ES-I3 (cell line): ENCODE results near the gene IGFALS.

Source experiments
- H3K36me3 ChIP-seq: 2 replicates; pipeline ENCODE4 v1.6.1; 2013; ENCODE audit warnings: mild to moderate bottlenecking, low read length, control low read depth, moderate library complexity; ENCODE audit not compliant: insufficient read depth
- H3K4me1 ChIP-seq: 2 replicates; pipeline ENCODE4 v1.6.1; 2013; ENCODE audit warnings: mild to moderate bottlenecking, control low read depth, low read length; ENCODE audit not compliant: insufficient read depth
- H3K9ac ChIP-seq: 2 replicates; pipeline ENCODE4 v1.6.1; 2013; ENCODE audit warnings: low read depth, mild to moderate bottlenecking, low read length, moderate library complexity
- H3K9me3 ChIP-seq: 2 replicates; pipeline ENCODE4 v1.6.1; 2013; ENCODE audit warnings: mild to moderate bottlenecking, low read length, moderate library complexity; ENCODE audit not compliant: control insufficient read depth, insufficient read depth

Gene IGFALS

DNA sequence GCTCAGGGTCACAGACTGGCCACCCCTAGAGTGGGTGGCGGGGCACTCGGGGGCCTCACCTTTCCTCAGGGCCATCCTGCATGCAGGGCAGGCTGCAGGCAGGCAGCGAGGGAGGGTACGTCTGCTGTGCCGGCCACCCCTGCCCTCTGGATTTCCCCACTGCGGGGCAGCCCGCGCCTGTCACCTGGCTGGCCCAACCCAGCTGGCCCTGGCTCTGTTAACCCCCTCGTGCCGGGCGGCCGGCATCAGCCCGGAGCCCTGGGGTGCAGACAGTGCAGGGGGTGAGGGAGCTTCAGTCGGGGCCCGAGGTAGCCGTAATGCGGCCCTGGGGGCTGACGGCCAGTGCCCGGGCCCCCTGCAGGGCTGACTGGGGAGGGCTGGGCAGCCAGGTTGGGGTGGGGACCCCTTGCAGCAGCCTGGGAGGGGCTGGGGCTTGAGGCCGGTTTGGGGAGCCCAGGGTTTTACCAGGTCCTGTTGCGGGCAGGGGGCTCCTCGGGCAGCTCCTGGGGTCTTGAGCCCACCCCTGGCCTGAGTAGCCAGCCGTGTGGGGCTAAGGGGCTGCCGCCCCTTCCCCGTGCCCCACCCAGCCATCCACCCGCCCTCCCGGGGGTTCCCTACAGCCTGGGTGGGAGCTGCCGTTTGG is at the start of gene IGFALS:
Gene IGFALS, minus strand, starts transcription at position 128 of the 643 bp plus-strand sequence. Its CDS starts 53 bp downstream, at position 75.
- Histone ChIP-seq H3K36me3 (no peaks in the 10 kb centered on the region), H3K9ac (no peak within 1 kb of the TSS), H3K4me1 (no peaks in the 10 kb centered on the region), H3K9me3 (peaks cover 3% of the 10 kb centered on the region)

DNA sequence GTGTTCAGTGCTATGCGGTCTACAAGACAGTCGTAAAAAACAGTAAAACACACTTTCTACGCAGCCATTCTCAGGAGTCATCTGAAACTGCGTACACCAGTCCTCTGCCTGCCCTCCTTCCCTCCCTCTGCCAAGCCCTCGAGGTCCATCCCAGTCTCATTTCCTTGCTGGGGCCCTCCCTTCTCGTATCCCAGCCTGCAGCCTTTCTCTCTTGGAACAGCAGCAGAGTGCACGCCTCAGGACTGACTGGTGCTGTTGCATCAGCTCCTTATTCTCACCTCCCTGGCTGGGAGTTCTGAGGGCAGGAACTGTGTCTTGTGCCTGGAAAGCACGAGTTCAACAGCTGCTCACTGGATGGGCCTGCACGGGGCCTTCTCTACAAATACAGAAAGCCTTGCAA is 46.0 kb upstream of the IGFALS start:
- H3K9ac ChIP-seq, result no peak overlapping the region
- no peaks in the 10 kb centered on the region for H3K4me1 ChIP-seq
- H3K36me3 ChIP-seq, result no peaks in the 10 kb centered on the region
- no peaks in the 10 kb centered on the region for H3K9me3 ChIP-seq

DNA sequence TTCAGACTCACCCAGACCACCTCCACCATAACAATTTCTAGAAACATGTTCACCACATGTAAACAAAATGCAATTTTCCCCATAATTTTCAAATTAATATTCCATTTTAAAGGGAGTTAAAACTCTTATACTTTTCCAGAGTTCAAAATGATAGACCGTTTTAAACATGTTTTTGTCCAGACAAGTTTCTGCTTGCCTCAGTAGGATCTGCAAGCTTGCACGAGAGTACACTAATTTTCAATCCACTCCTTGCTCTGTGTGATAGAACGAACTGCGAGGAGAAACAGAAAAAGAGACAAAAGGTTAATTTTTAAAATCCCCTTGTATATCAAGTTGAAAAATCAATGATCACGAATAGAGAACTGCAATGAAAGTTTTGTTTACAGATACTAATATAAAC is 40.6 kb upstream of the IGFALS start:
- Histone ChIP-seq H3K9me3 (no peaks in the 10 kb centered on the region), H3K4me1 (peaks cover 4% of the 10 kb centered on the region; the same call in 1 of the 2 replicates), H3K36me3 (no peaks in the 10 kb centered on the region), H3K9ac (no peak overlapping the region)

DNA sequence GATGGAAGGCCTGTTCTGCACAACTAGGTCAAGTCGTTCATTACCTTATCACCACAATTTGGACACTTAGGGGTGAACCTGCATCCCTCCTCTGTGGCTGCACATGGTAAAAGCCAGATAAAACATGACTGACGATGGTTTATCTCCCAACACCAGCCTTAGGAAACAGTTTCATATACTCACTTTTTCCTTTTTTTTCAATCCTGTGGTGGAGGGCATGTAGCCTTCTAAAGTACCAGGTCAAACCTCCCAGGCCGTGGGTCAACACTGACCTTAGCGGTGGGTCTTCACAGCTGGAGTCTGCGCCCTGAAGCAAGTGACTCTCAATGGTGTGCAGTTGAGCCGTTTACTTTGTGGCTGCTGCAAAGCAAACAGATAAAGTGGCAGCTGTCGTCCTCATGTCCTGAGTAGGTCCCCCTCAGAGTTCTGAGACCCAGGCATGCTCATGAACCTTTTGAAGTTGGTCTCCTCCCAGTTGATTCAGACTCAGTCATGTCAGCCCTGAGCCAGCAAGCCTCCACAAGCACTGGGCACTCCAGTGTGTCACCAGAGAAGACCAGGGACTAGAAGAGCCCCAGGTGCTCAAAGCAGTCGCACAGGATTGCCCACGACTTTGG is 39.4 kb upstream of the IGFALS start:
- H3K4me1 ChIP-seq, result peaks cover 7% of the 10 kb centered on the region; the same call in 1 of the 2 replicates
- H3K9me3 ChIP-seq, result no peaks in the 10 kb centered on the region
- no peak overlapping the region for H3K9ac ChIP-seq
- no peaks in the 10 kb centered on the region for H3K36me3 ChIP-seq

DNA sequence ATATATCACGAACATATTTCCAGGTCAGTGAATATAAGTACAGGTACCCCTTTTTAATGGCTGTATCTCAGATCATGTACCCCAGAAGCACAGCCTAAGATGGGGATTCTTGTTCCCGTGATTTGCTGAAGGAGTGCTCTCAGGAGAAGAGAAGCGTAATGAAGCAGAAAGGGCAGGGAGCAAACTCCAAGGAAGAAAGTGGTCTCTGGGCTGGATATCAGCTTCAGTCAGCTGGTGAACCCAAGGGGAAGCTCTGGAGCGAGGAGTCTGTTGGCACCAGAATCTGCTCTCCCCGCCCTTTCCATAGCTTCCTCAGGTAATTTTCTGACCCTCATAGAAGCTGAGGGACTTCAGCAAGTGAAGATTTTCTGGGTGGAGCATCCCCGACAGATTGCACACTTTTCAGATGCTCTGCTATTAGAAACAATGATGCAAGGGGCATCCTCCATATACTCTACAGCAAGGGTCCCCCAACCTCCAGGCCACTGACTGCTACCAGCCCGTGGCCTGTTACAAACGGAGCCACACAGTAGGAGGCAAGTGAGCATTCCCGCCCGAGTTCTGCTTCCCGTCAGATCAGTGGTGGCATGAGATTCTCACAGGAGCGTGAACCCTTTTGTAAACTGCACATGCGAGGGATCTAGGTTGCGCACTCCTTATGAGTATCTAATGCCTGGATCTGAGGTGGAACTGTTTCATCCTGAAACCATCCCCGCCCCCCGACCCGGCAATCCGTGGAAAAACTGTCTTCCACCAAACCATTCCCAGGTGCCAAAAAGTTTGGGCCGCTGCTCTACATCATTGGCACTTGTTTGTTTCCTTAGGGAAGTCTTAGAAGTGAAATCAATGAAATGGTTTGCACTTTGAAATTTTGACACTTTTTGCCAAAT is 37.9 kb upstream of the IGFALS start:
- no peaks in the 10 kb centered on the region for H3K9me3 ChIP-seq
- H3K36me3 ChIP-seq, result no peaks in the 10 kb centered on the region
- peaks cover 7% of the 10 kb centered on the region; the same call in 1 of the 2 replicates for H3K4me1 ChIP-seq
- no peak overlapping the region for H3K9ac ChIP-seq

DNA sequence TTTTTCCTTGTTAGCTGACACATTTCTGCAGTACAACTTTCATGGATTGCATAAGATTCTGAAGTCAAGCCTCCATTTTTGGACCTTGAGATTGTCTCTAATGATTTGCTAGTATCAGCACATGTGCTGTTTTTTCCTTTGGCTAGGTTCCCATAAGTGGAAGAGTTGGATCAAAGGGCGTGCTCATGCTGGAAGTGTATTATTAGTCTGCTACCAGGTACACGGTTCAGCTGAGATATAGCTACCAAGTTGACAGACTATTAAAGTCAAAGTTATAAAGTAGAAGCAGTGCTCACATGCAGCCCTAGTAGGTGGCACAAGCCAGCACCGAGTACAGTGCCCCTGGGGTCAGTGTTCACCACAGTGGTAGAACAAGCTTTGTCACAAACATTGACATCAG is 36.7 kb upstream of the IGFALS start:
- Histone ChIP-seq H3K36me3 (no peaks in the 10 kb centered on the region), H3K9ac (no peak overlapping the region), H3K9me3 (no peaks in the 10 kb centered on the region), H3K4me1 (peaks cover 7% of the 10 kb centered on the region; the same call in 1 of the 2 replicates)

DNA sequence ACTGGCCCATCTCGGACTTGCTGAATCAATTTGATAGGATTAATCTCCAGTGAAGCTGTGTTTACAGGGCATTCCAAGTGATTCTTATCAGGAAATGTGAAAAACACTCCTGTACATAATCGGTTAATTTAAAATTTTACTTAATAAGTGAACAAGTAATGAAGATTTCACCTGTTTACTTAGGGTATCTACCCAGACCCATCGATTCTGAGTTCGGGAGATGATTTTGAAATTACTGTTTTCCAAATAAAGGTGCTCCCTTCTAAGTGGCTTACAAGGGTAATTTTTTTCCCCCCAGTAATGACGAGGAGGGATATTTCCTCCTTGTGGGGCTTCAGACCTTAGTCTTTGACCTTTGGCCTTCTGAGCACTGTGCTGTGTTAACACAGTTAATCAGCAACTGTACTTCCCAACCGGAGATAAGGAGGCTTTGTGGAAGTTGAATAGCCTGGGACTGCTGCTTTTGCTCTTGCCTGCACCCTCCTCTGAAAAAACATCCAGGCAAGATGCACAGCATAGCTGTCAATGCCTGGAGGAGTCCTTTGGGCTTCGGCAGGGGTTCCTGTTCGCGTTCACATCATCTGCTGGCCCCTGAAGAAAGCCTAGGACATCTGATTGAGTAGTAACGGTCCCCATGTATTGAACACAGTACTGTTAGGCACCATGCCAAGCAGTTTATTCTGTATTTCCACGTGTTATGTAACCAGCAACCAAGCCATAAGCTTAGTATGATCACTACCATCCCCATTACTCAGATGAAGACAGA is 35.3 kb upstream of the IGFALS start:
- Histone ChIP-seq H3K36me3 (no peaks in the 10 kb centered on the region), H3K9ac (no peak overlapping the region), H3K9me3 (no peaks in the 10 kb centered on the region), H3K4me1 (peaks cover 7% of the 10 kb centered on the region; the same call in 1 of the 2 replicates)

DNA sequence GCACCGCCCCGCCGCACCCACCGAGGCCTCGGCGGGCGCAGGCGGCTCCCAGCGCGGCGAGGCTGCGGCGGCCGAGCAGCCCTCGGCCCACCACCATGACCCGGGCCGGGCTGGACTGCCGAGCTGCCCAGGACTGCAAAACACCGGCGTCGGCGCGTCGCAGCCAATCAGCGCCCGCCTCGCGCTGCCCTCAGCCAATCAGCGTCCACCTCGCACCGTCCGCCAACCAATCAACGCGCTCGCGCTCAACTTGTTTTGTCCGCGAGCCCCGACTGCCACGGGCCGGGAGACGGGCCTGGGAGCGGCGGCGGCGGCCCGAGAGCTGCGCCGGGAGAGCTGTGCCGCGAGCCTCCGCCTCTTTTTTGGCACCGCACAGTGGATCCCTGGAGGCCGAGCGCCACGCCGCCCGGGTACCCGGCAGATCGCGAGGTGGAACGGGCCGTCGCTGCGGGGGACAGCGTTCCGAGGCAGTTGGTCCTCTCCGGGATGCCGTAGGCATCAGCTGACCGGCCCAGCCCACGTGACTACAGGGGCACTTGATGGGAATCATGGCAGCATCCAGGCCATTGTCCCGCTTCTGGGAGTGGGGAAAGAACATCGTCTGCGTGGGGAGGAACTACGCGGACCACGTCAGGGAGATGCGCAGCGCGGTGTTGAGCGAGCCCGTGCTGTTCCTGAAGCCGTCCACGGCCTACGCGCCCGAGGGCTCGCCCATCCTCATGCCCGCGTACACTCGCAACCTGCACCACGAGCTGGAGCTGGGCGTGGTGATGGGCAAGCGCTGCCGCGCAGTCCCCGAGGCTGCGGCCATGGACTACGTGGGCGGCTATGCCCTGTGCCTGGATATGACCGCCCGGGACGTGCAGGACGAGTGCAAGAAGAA is 33.4 kb upstream of the IGFALS start, which contains the start of the genes FAHD1 and HAGH:
Gene FAHD1, plus strand, starts transcription at position 516 of the 883 bp plus-strand sequence. Its CDS starts 33 bp downstream, at position 549.
Gene HAGH, minus strand, starts transcription at position 135 of the 883 bp plus-strand sequence. Its CDS starts 38 bp downstream, at position 97.
- H3K9me3 ChIP-seq, result no peaks in the 10 kb centered on the region
- peak within 1 kb of the TSS; percentile 88 for H3K9ac ChIP-seq
- H3K4me1 ChIP-seq, result peaks cover 7% of the 10 kb centered on the region; the same call in 1 of the 2 replicates
- H3K36me3 ChIP-seq, result no peaks in the 10 kb centered on the region

DNA sequence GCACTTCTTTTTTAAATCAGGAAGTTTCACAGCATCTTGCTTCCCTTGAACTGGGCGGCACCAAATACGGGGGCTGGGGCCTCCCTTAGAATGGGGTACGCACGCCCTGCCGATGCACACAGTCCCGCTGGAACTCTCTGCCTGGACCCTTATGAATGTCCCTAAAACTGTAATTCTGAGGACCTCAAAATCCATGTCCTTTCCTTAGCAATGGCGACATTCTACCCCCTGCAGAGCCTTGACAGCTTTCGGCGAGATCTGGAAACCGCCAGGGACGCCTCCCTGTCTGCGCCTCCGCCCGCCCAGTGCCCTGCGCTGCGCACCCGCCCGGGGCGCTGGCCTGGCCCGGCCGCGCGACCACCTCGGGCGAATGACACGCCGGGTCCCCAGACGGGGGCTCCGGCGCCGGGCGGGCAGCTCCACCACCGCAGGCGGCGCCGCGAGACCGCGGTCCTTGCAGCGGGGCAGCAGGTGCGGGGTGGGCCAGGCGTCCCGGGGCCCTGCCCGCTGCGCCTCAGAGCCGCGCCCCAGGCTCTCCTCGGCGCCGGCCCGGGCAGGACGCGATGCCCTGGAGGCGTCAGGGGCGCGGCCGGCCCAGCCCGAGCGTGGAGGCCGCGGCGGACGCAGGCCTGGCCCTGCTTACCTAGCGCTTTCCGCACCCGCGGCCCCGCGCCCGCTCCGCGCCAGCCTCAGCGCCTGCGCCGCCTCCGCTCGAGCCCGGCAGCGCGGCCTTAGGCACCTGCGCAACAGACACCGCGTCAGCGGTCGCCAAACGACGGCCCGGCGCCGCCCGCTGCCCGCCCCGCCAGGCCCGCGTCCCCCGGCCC is 32.6 kb upstream of the IGFALS start:
- no peaks in the 10 kb centered on the region for H3K36me3 ChIP-seq
- no peaks in the 10 kb centered on the region for H3K9me3 ChIP-seq
- H3K9ac ChIP-seq, result peak overlapping the region; percentile 88; the same call in 1 of the 2 replicates
- H3K4me1 ChIP-seq, result peaks cover 7% of the 10 kb centered on the region; the same call in 1 of the 2 replicates

DNA sequence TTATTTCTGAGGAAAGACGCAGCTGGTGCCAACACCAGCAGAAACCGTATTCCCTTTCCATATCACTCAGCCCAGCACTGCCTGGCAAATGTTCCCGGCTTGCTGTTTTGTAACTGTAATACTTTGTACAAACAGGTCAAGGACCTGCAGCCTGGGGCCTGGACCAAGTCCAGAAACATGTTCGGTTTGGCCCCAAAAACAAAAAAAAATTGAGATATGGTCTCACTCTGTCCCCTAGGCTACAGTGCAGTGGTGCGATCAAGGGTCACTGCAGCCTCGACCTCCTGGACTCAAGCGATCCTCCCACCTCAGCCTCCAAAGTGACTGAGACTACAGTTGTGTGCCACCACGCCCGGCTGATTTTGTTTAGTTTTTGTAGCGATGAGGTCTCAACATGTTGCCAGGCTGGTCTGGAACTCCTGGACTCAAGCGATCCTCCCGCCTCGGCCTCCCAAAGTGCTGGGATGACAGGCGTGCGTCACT is 31.9 kb upstream of the IGFALS start:
- H3K4me1 ChIP-seq, result peaks cover 7% of the 10 kb centered on the region; the same call in 1 of the 2 replicates
- H3K9ac ChIP-seq, result peak overlapping the region; percentile 88; the same call in 1 of the 2 replicates
- H3K9me3 ChIP-seq, result no peaks in the 10 kb centered on the region
- H3K36me3 ChIP-seq, result no peaks in the 10 kb centered on the region

DNA sequence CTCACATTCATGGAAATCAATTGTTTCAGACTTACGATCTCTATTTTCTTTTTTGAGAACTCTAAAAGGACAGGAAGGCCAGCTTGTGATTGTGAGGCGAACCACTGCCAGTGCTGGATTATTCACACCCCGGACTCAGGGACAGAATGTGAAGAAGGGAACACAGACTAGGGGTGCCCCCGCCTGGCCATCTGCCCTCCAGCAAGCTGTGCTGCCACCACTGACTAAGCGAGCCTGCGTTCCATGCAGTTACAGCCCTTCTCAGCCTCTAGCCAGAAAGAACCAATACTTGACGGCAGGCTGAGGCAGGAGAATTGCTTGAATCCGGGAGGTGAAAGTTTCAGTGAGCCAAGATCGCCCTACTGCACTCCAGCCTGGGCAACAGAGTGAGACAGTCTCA is 30.3 kb upstream of the IGFALS start:
- Histone ChIP-seq H3K9me3 (no peaks in the 10 kb centered on the region), H3K9ac (no peak overlapping the region), H3K36me3 (no peaks in the 10 kb centered on the region), H3K4me1 (0 out of 2 replicates have a peak, but pooled peaks cover under 1% of the 10 kb centered on the region)

DNA sequence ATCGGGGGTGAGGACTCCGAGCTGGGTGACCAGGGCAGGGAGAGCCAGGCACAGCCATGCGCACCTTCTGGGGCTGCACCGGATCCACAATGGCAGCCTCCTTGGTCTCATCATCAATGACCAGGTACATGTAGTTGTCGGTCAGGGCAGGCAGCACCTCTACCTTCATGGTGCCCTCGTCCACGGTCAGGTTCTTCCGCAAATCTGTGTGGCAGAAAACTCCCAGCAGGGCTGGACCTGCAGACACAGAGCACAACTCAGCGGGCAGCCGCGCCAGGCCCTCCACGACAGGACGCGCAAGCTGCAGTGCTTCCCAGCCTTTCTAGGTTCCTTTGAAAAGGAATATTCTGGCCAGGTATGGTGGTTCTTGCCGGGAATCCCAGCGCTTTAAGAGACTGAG is 29.3 kb upstream of the IGFALS start:
- no peak overlapping the region for H3K9ac ChIP-seq
- no peaks in the 10 kb centered on the region for H3K9me3 ChIP-seq
- no peaks in the 10 kb centered on the region for H3K36me3 ChIP-seq
- H3K4me1 ChIP-seq, result no peaks in the 10 kb centered on the region
